ENCODE data around the gene GABRA1. TPM values are rescaled to one million over a fixed set of nuclear protein-coding genes. Genes with fewer than 3 reads are reported as not detected.

Gene GABRA1
- total and polyA plus RNA-seq, 2 experiments from 2014 or later, result not detected

GRCh38 chr5:161851691-161852299 is 3.9 kb downstream of the GABRA1 start:
- peak in 1 of 2 donors; percentile 1 for DNase-seq (ENCODE audit: low read depth in 1 of 2, low spot score in 1 of 2)
- H3K27me3 ChIP-seq, result peaks cover 43% of the 10 kb centered on the region

GRCh38 chr5:161857358-161857757 is 9.4 kb downstream of the GABRA1 start:
- Histone ChIP-seq H3K9me3 (ENCODE audit: low read depth) (no peaks in the 10 kb centered on the region), H3K4me3 (no peak overlapping the region), H3K4me1 (ENCODE audit: low read depth) (no peaks in the 10 kb centered on the region), H3K36me3 (no peaks in the 10 kb centered on the region), H3K27ac (no peak overlapping the region), H3K27me3 (no peaks in the 10 kb centered on the region)
- TF ChIP-seq CTCF (IDR thresholded peaks at IDR 0.05; ENCODE audit: low read depth, low read length), result no peak
- DNase-seq (ENCODE audit: low read depth in 1 of 2, low spot score in 1 of 2), result no peak

More at GRCh38 chr5:161851691-161852299, 3.9 kb downstream of the GABRA1 start:
- H3K36me3 ChIP-seq, result no peaks in the 10 kb centered on the region
- H3K9me3 ChIP-seq (ENCODE audit: low read depth), result no peaks in the 10 kb centered on the region
- peak; percentile 24 for TF ChIP-seq CTCF (IDR thresholded peaks at IDR 0.05; ENCODE audit: low read depth, low read length)
- H3K27ac ChIP-seq, result no peak overlapping the region
- H3K4me3 ChIP-seq, result no peak overlapping the region
- H3K4me1 ChIP-seq (ENCODE audit: low read depth), result no peaks in the 10 kb centered on the region

- TF ChIP-seq CTCF (IDR thresholded peaks at IDR 0.05; ENCODE audit: low read depth, low read length), result no peak
- DNase-seq (ENCODE audit: low read depth in 1 of 2, low spot score in 1 of 2), result no peak
Observed at GRCh38 chr5:161863259-161863658, 15.3 kb downstream of the GABRA1 start.

GRCh38 chr5:161863811-161864210 is 15.9 kb downstream of the GABRA1 start:
- Histone ChIP-seq H3K27ac (no peak overlapping the region), H3K9me3 (ENCODE audit: low read depth) (no peaks in the 10 kb centered on the region), H3K4me1 (ENCODE audit: low read depth) (no peaks in the 10 kb centered on the region), H3K36me3 (no peaks in the 10 kb centered on the region), H3K4me3 (no peak overlapping the region), H3K27me3 (no peaks in the 10 kb centered on the region)
- no peak for DNase-seq (ENCODE audit: low read depth in 1 of 2, low spot score in 1 of 2)
- no peak for TF ChIP-seq CTCF (IDR thresholded peaks at IDR 0.05; ENCODE audit: low read depth, low read length)

More at GRCh38 chr5:161863259-161863658, 15.3 kb downstream of the GABRA1 start:
- Histone ChIP-seq H3K36me3 (no peaks in the 10 kb centered on the region), H3K27ac (no peak overlapping the region), H3K4me3 (no peak overlapping the region), H3K4me1 (ENCODE audit: low read depth) (no peaks in the 10 kb centered on the region), H3K9me3 (ENCODE audit: low read depth) (no peaks in the 10 kb centered on the region), H3K27me3 (no peaks in the 10 kb centered on the region)

GRCh38 chr5:161865510-161865909 is 17.6 kb downstream of the GABRA1 start:
- Histone ChIP-seq H3K9me3 (ENCODE audit: low read depth) (no peaks in the 10 kb centered on the region), H3K4me1 (ENCODE audit: low read depth) (no peaks in the 10 kb centered on the region), H3K4me3 (no peak overlapping the region), H3K27ac (no peak overlapping the region), H3K36me3 (no peaks in the 10 kb centered on the region), H3K27me3 (no peaks in the 10 kb centered on the region)
- no peak for DNase-seq (ENCODE audit: low read depth in 1 of 2, low spot score in 1 of 2)
- TF ChIP-seq CTCF (IDR thresholded peaks at IDR 0.05; ENCODE audit: low read depth, low read length), result no peak
